ENCODE measurements around the gene NEURL3. TPM values are rescaled to one million over a fixed set of nuclear protein-coding genes. Genes with fewer than 3 reads are reported as not detected.

The NEURL3 gene
- total and polyA plus RNA-seq, 2 of the 8 experiments (the other 6 are each of a cell fraction or from before 2014, with no cell fraction given): not detected

- Histone ChIP-seq H2BK5ac (ENCODE audit: low read depth, low read length) (no peak overlapping the region), H3K79me2 (ENCODE audit: control insufficient read depth in 1 of 2, insufficient read depth in 2 of 2, low read length in 2 of 2) (no peaks in the 10 kb centered on the region), H4K91ac (replicated peaks; ENCODE audit: insufficient read length, low read length) (no peak overlapping the region), H3K79me1 (ENCODE audit: low read depth, low read length) (no peaks in the 10 kb centered on the region), H2AFZ (ENCODE audit: low read length) (no peak overlapping the region), H2BK20ac (ENCODE audit: low read length) (no peak overlapping the region), H2BK120ac (replicated peaks; ENCODE audit: low read depth, low read length) (no peak overlapping the region), H3K4me2 (ENCODE audit: insufficient read depth in 1 of 2, low read depth in 2 of 2, low read length in 2 of 2) (no peak overlapping the region), H3K18ac (ENCODE audit: extremely low read depth, low read length) (no peak overlapping the region), H3K27me3 (replicated peaks in 1 of 4; ENCODE audit: control insufficient read depth in 3 of 4, extremely low read depth in 1 of 4, insufficient read depth in 3 of 4, low read length in 3 of 4) (no peaks in the 10 kb centered on the region; a peak in 2 of 7 replicates), H3K56ac (replicated peaks; ENCODE audit: insufficient read length, low read depth, low read length) (no peak overlapping the region), H3K36me3 (ENCODE audit: control insufficient read depth in 2 of 4, insufficient read depth in 4 of 4, low read length in 3 of 4) (no peaks in the 10 kb centered on the region), H3K4me1 (replicated peaks in 1 of 4; ENCODE audit: control insufficient read depth in 3 of 4, insufficient read depth in 4 of 4, low read length in 3 of 4) (no peaks in the 10 kb centered on the region), H3K23ac (ENCODE audit: insufficient read length) (no peak overlapping the region), H3K14ac (ENCODE audit: insufficient read length) (no peak overlapping the region), H3K27ac (ENCODE audit: low read depth, low read length) (no peak overlapping the region), H4K8ac (ENCODE audit: extremely low read depth, insufficient read depth, low read length) (no peak overlapping the region), H3K9ac (replicated peaks in 1 of 4; ENCODE audit: extremely low read depth in 1 of 4, low read depth in 3 of 4, low read length in 3 of 4) (no peak overlapping the region), H4K5ac (ENCODE audit: insufficient read length, low read depth, low read length) (no peak overlapping the region), H3K4me3 (ENCODE audit: extremely low read depth in 1 of 4, insufficient read depth in 2 of 4, low read depth in 3 of 4, low read length in 4 of 4) (no peak overlapping the region), H2BK12ac (ENCODE audit: low read depth, low read length) (no peak overlapping the region), H3K4ac (replicated peaks; ENCODE audit: insufficient read length, low read depth, low read length) (no peak overlapping the region), H2BK15ac (ENCODE audit: low read length) (no peak overlapping the region), H3K23me2 (ENCODE audit: low read depth, low read length) (no peaks in the 10 kb centered on the region), H4K20me1 (replicated peaks in 1 of 2; ENCODE audit: control insufficient read depth in 1 of 2, insufficient read depth in 2 of 2, low read length in 2 of 2) (no peaks in the 10 kb centered on the region), H3K9me3 (ENCODE audit: insufficient read depth in 2 of 2, low read depth in 1 of 2, low read length in 1 of 2) (peaks cover 0 to 5% of the 10 kb centered on the region in 2 experiments; a peak in 1 of 4 replicates), H2AK5ac (ENCODE audit: low read depth, low read length) (no peak overlapping the region)
- no peak for FAIRE-seq
- no peak for DNase-seq (ENCODE audit: low read depth in 1 of 2, low spot score in 2 of 2)
- ChIA-PET POLR2A (ENCODE audit: partially characterized antibody) (no interaction called here), CTCF (ENCODE audit: partially characterized antibody) (interaction anchor here (1.3 to 1.4 kb wide), 3 partner anchors 10 to 33 kb away, joined by 3 to 6 read pairs (median 4); partner anchors contain the start of gene ARID5A)
- 92% methylated on average over 3 of the region's 3 CpGs; no CpG with 5 or more reads in 1 of the 2 experiments for WGBS, 2 experiments (ENCODE audit: extremely low coverage in 1 of 2, insufficient coverage in 1 of 2, insufficient read length in 1 of 2, insufficient replicate concordance in 2 of 2, low coverage in 1 of 2, low lambda C conversion rate in 2 of 2, missing lambda C conversion rate in 1 of 2)
- TF ChIP-seq MAX (IDR thresholded peaks at IDR 0.05): no peak
- TF ChIP-seq CTCF (IDR thresholded peaks at IDR 0.05; ENCODE audit: control extremely low read depth in 1 of 3, insufficient read depth in 1 of 3, low read depth in 1 of 3, low read length in 3 of 3): no peak
- TF ChIP-seq CBX5 (IDR thresholded peaks at IDR 0.05; ENCODE audit: low read depth, low read length): no peak
- TF ChIP-seq RAD21 (IDR thresholded peaks at IDR 0.05 in 1 of 2, conservative IDR thresholded peaks at IDR 0.05 in 1 of 2; ENCODE audit: low read depth in 2 of 2, low read length in 2 of 2): no peak
- TF ChIP-seq CREB1 (IDR thresholded peaks at IDR 0.05): no peak
- TF ChIP-seq SIN3A (conservative IDR thresholded peaks at IDR 0.05 in 1 of 2, IDR thresholded peaks at IDR 0.05 in 1 of 2; ENCODE audit: low read depth in 1 of 2, low read length in 2 of 2): no peak
- no peak for TF ChIP-seq GABPA (IDR thresholded peaks at IDR 0.05; ENCODE audit: borderline replicate concordance, insufficient read depth, low read length)
- TF ChIP-seq POU5F1 (IDR thresholded peaks at IDR 0.05; ENCODE audit: low read depth, low read length): no peak
- no peak for TF ChIP-seq USF2 (IDR thresholded peaks at IDR 0.05; ENCODE audit: low read length)
Measured at GRCh38 chr2:96520697-96521096, 15.5 kb upstream of the NEURL3 start.

Data from H1 (cell line).